GM23338 (cell line): ENCODE measurements around the gene STK11IP.

ENCODE experiments used
- CREB1 ChIP-seq: fragments of 250-450 bp; sonication (Bioruptor Pico); IDR thresholded peaks from 2 replicates; pipeline ENCODE4 v1.5.0; 2020; ENCODE audit warnings: low read depth, mild to moderate bottlenecking, moderate library complexity
- CTCF ChIP-seq, 2 experiments: fragments of 200-600 bp in 1 of 2; sonication (generic) in 1 of 2; conservative IDR thresholded peaks; 2 replicates each; pipeline versions ENCODE4 v1.5.1 to v1.6.1; 2016 to 2017; ENCODE audit warnings: antibody characterized with exemption in 2 of 2, low read depth in 2 of 2, mild to moderate bottlenecking in 2 of 2, moderate library complexity in 1 of 2
- EZH2 ChIP-seq: fragments of 200-600 bp; sonication (generic); IDR thresholded peaks from one replicate; pipeline ENCODE4 v1.8.0; 2017; ENCODE audit warnings: antibody characterized with exemption, mild to moderate bottlenecking, low read depth; ENCODE audit not compliant: unreplicated experiment
- EZH2phosphoT487 ChIP-seq: fragments of 200-600 bp; sonication (generic); IDR thresholded peaks from one replicate; pipeline ENCODE4 v1.8.1; 2018; ENCODE audit warnings: antibody characterized with exemption; ENCODE audit not compliant: unreplicated experiment
- JUNB ChIP-seq: IDR thresholded peaks from one replicate; pipeline ENCODE4 v1.6.1; 2016; ENCODE audit warnings: antibody characterized with exemption; ENCODE audit not compliant: unreplicated experiment
- NANOG ChIP-seq: IDR thresholded peaks from 2 replicates; pipeline ENCODE4 v1.6.1; 2016; ENCODE audit warnings: antibody characterized with exemption, borderline replicate concordance
- POLR2AphosphoS5 ChIP-seq: IDR thresholded peaks from 2 replicates; pipeline ENCODE4 v1.6.1; 2016; ENCODE audit warnings: antibody characterized with exemption, low read depth
- REST ChIP-seq: IDR thresholded peaks from one replicate; pipeline ENCODE4 v1.6.1; 2018; ENCODE audit warnings: antibody characterized with exemption; ENCODE audit not compliant: unreplicated experiment
- ZNF114 ChIP-seq: fragments of 250-450 bp; sonication (Bioruptor Pico); IDR thresholded peaks from 2 replicates; pipeline ENCODE4 v1.5.0; 2020; ENCODE audit warnings: mild to moderate bottlenecking, moderate library complexity

GRCh38 chr2:219636144-219636915 is 38.7 kb downstream of the STK11IP start:
- TF ChIP-seq CTCF (conservative IDR thresholded peaks at IDR 0.05; ENCODE audit: low read depth in 2 of 2): no peak
- TF ChIP-seq POLR2AphosphoS5: no peak
- TF ChIP-seq REST: no peak
- TF ChIP-seq EZH2: no peak
- no peak for TF ChIP-seq NANOG
- TF ChIP-seq JUNB: no peak
- TF ChIP-seq EZH2phosphoT487: no peak
- no peak for TF ChIP-seq CREB1 (CRISPR knock-in tag)
- TF ChIP-seq ZNF114: no peak
